Measurements from ENCODE around the gene WNT9B.

DNA sequence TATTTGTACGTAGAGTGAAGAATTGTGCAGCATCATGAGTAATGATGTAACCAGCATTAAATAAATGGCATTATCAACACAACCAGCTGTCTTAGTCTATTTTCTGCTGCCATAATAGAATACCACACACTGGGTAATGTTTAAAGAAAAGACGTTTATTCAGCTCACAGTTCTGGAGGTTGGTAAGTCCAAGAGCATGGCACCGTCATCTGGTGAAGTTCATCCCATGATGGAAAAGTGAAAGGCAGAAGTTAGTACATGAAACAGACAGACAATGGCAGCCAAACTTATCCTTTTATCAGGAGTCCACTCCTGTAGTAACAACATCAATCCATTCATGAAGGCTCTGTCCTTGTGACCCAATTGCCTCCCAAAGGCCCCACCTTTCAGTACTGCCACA, 65.2 kb downstream of the WNT9B start:
- no peak for TF ChIP-seq EZH2phosphoT487 (conservative IDR thresholded peaks at IDR 0.05; ENCODE audit: low read length)
- TF ChIP-seq, protein P1, sequence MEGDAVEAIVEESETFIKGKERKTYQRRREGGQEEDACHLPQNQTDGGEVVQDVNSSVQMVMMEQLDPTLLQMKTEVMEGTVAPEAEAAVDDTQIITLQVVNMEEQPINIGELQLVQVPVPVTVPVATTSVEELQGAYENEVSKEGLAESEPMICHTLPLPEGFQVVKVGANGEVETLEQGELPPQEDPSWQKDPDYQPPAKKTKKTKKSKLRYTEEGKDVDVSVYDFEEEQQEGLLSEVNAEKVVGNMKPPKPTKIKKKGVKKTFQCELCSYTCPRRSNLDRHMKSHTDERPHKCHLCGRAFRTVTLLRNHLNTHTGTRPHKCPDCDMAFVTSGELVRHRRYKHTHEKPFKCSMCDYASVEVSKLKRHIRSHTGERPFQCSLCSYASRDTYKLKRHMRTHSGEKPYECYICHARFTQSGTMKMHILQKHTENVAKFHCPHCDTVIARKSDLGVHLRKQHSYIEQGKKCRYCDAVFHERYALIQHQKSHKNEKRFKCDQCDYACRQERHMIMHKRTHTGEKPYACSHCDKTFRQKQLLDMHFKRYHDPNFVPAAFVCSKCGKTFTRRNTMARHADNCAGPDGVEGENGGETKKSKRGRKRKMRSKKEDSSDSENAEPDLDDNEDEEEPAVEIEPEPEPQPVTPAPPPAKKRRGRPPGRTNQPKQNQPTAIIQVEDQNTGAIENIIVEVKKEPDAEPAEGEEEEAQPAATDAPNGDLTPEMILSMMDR (IDR thresholded peaks at IDR 0.05; ENCODE audit: insufficient read depth, low read length, poor library complexity, severe bottlenecking) = no peak
